HTR-8/SVneo (cell line): Measurements from ENCODE around the gene POGZ.

Source experiments
- DNase-seq: peaks from one replicate; pipeline ENCODE4 v3.0.0; 2011; ENCODE audit warnings: low spot score, mixed read lengths; ENCODE audit not compliant: insufficient read length
- FAIRE-seq: peaks from 2 replicates; lab custom pipeline; 2011; peaks lifted over from hg19 to GRCh38; lab: Jason Lieb, UNC

Gene POGZ

GRCh38 chr1:151459331-151460046 lies at the start of gene POGZ:
TSS of gene POGZ (minus strand) at chr1:151459494. CDS start at chr1:151442204, 17,290 bp downstream.
- FAIRE-seq (no peak), DNase-seq (peak; percentile 89)

- no peak for FAIRE-seq
- DNase-seq, result no peak
Observed at GRCh38 chr1:151508833-151509232, 49.5 kb upstream of the POGZ start.

GRCh38 chr1:151504759-151505158 lies 45.5 kb upstream of the POGZ start:
- no peak for FAIRE-seq
- DNase-seq, result no peak

- DNase-seq (no peak), FAIRE-seq (no peak)
Observed at GRCh38 chr1:151504252-151504651, 45.0 kb upstream of the POGZ start.

GRCh38 chr1:151502859-151503780 lies 43.8 kb upstream of the POGZ start:
- no peak for DNase-seq
- no peak for FAIRE-seq

- no peak for FAIRE-seq
- DNase-seq, result no peak
Observed at GRCh38 chr1:151502035-151502700, 42.9 kb upstream of the POGZ start.

- FAIRE-seq, result no peak
- no peak for DNase-seq
Observed at GRCh38 chr1:151501474-151501873, 42.2 kb upstream of the POGZ start.

- DNase-seq (no peak), FAIRE-seq (no peak)
Observed at GRCh38 chr1:151499930-151500329, 40.6 kb upstream of the POGZ start.

GRCh38 chr1:151499365-151499764 lies 40.1 kb upstream of the POGZ start:
- FAIRE-seq (no peak), DNase-seq (no peak)

GRCh38 chr1:151495316-151495715 lies 36.0 kb upstream of the POGZ start:
- no peak for FAIRE-seq

GRCh38 chr1:151494741-151495281 lies 35.5 kb upstream of the POGZ start:
- peak; percentile 72 for DNase-seq

More at GRCh38 chr1:151495316-151495715, 36.0 kb upstream of the POGZ start:
- no peak for DNase-seq

GRCh38 chr1:151493042-151493441 lies 33.7 kb upstream of the POGZ start:
- no peak for DNase-seq
- FAIRE-seq, result no peak

More at GRCh38 chr1:151494741-151495281, 35.5 kb upstream of the POGZ start:
- FAIRE-seq, result no peak

- FAIRE-seq (no peak), DNase-seq (no peak)
Observed at GRCh38 chr1:151492120-151492519, 32.8 kb upstream of the POGZ start.

GRCh38 chr1:151491641-151492040 lies 32.3 kb upstream of the POGZ start:
- FAIRE-seq, result no peak
- DNase-seq, result no peak

- FAIRE-seq, result no peak
- DNase-seq, result no peak
Observed at GRCh38 chr1:151486557-151486956, 27.3 kb upstream of the POGZ start.

GRCh38 chr1:151485685-151486255 lies 26.5 kb upstream of the POGZ start:
- FAIRE-seq, result no peak

GRCh38 chr1:151482017-151482416 lies 22.7 kb upstream of the POGZ start:
- no peak for DNase-seq
- no peak for FAIRE-seq

More at GRCh38 chr1:151485685-151486255, 26.5 kb upstream of the POGZ start:
- DNase-seq, result no peak

- FAIRE-seq (no peak), DNase-seq (peak; percentile 34)
Observed at GRCh38 chr1:151479462-151479861, 20.2 kb upstream of the POGZ start.

- FAIRE-seq (no peak), DNase-seq (no peak)
Observed at GRCh38 chr1:151478923-151479322, 19.6 kb upstream of the POGZ start.
